ENCODE results near the gene ANKRD6.
"Not testable (repeated sequence)": the region's sequence is repeated elsewhere in the genome, so short reads cannot be mapped to it uniquely, and the experiment has no call there.

GRCh38 chr6:89397884-89398283 lies 35.1 kb upstream of the ANKRD6 start:
- TF ChIP-seq, protein P1, sequence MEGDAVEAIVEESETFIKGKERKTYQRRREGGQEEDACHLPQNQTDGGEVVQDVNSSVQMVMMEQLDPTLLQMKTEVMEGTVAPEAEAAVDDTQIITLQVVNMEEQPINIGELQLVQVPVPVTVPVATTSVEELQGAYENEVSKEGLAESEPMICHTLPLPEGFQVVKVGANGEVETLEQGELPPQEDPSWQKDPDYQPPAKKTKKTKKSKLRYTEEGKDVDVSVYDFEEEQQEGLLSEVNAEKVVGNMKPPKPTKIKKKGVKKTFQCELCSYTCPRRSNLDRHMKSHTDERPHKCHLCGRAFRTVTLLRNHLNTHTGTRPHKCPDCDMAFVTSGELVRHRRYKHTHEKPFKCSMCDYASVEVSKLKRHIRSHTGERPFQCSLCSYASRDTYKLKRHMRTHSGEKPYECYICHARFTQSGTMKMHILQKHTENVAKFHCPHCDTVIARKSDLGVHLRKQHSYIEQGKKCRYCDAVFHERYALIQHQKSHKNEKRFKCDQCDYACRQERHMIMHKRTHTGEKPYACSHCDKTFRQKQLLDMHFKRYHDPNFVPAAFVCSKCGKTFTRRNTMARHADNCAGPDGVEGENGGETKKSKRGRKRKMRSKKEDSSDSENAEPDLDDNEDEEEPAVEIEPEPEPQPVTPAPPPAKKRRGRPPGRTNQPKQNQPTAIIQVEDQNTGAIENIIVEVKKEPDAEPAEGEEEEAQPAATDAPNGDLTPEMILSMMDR (IDR thresholded peaks at IDR 0.05; ENCODE audit: insufficient read depth, low read depth, low read length): not testable (repeated sequence)
- TF ChIP-seq EZH2 (IDR thresholded peaks at IDR 0.05; ENCODE audit: insufficient read depth, low read length): not testable (repeated sequence)

All from astrocyte (in vitro differentiated cells and primary cell).